Thyroid gland (tissue), 4 donors: ENCODE measurements around the gene ANTXR1.

ENCODE experiments used
- CTCF ChIP-seq, 6 experiments: fragments of 200-600 bp in 3 of 6; fragments of 450-650 bp in 3 of 6; sonication (generic) in 3 of 6; IDR thresholded peaks; one replicate each; pipeline ENCODE4 v1.5.1; 2016 to 2019; ENCODE audit warnings: antibody characterized with exemption in 6 of 6, mild to moderate bottlenecking in 2 of 6, inconsistent platforms in 1 of 6, moderate library complexity in 1 of 6
- POLR2A ChIP-seq, 2 donors: fragments of 450-650 bp; IDR thresholded peaks; one replicate each; pipeline ENCODE4 v1.6.1; 2017; ENCODE audit warnings: antibody characterized with exemption in 2 of 2, mild to moderate bottlenecking in 2 of 2, moderate library complexity in 1 of 2

- no peak for TF ChIP-seq CTCF (IDR thresholded peaks at IDR 0.05)
- no peak for TF ChIP-seq POLR2A (IDR thresholded peaks at IDR 0.05)
Measured at GRCh38 chr2:69177785-69178636, 165.0 kb downstream of the ANTXR1 start.
